ENCODE results near the gene ACBD4. TPM values are rescaled to one million over a fixed set of nuclear protein-coding genes. Genes with fewer than 3 reads are reported as not detected.

Gene ACBD4
- total and polyA plus RNA-seq, 10 donors = 14.1 to 32.8 (median 21.6) TPM

GRCh38 chr17:45146592-45146889 is 11.1 kb downstream of the ACBD4 start:
- H3K27me3 ChIP-seq (replicated peaks in 1 of 7) = no peaks in the 10 kb centered on the region
- peak overlapping the region in 7 of 8 donors; percentile 50 to 88 (median 71) for H3K4me3 ChIP-seq
- H3K4me1 ChIP-seq = peaks cover 28 to 77% (median 57%) of the 10 kb centered on the region in 6 donors
- intact Hi-C loops (cut with DNase I; ENCODE audit: low total_unique reads) = no loop called here
- H3K36me3 ChIP-seq = no peaks in the 10 kb centered on the region
- H3K9me3 ChIP-seq = no peaks in the 10 kb centered on the region
- peak overlapping the region; percentile 95 to 100 (median 99) for H3K27ac ChIP-seq
- TF ChIP-seq, protein P1, sequence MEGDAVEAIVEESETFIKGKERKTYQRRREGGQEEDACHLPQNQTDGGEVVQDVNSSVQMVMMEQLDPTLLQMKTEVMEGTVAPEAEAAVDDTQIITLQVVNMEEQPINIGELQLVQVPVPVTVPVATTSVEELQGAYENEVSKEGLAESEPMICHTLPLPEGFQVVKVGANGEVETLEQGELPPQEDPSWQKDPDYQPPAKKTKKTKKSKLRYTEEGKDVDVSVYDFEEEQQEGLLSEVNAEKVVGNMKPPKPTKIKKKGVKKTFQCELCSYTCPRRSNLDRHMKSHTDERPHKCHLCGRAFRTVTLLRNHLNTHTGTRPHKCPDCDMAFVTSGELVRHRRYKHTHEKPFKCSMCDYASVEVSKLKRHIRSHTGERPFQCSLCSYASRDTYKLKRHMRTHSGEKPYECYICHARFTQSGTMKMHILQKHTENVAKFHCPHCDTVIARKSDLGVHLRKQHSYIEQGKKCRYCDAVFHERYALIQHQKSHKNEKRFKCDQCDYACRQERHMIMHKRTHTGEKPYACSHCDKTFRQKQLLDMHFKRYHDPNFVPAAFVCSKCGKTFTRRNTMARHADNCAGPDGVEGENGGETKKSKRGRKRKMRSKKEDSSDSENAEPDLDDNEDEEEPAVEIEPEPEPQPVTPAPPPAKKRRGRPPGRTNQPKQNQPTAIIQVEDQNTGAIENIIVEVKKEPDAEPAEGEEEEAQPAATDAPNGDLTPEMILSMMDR (IDR thresholded peaks at IDR 0.05 in 8 of 11, conservative IDR thresholded peaks at IDR 0.05 in 3 of 11) = no peak
- TF ChIP-seq POLR2AphosphoS5 (IDR thresholded peaks at IDR 0.05) = no peak
- no peak for TF ChIP-seq POLR2A (IDR thresholded peaks at IDR 0.05)
- 87 to 91% (median 89%) methylated on average over 4 of the region's 4 CpGs for WGBS, 5 donors
- no peak for DNase-seq

- no peaks in the 10 kb centered on the region for H3K36me3 ChIP-seq
- peak; percentile 90 for DNase-seq
- peak overlapping the region; percentile 50 to 88 (median 68) for H3K4me3 ChIP-seq
- H3K4me1 ChIP-seq = peaks cover 33 to 82% (median 62%) of the 10 kb centered on the region in 6 donors
- TF ChIP-seq, protein P1 (IDR thresholded peaks at IDR 0.05 in 8 of 11, conservative IDR thresholded peaks at IDR 0.05 in 3 of 11) = no peak
- TF ChIP-seq POLR2A (IDR thresholded peaks at IDR 0.05) (no peak), POLR2AphosphoS5 (IDR thresholded peaks at IDR 0.05) (no peak)
- peak overlapping the region; percentile 95 to 100 (median 99) for H3K27ac ChIP-seq
- no peaks in the 10 kb centered on the region for H3K9me3 ChIP-seq
- intact Hi-C loops (cut with DNase I; ENCODE audit: low total_unique reads) = no loop called here
- 11 to 14% (median 13%) methylated on average over 27 to 29 of the region's 29 CpGs for WGBS, 5 donors
- H3K27me3 ChIP-seq (replicated peaks in 1 of 7) = no peaks in the 10 kb centered on the region
These were observed 11.5 kb downstream of the ACBD4 start for GRCh38 chr17:45146890-45147580.

GRCh38 chr17:45147581-45148182 is 12.2 kb downstream of the ACBD4 start:
- TF ChIP-seq POLR2A (IDR thresholded peaks at IDR 0.05) (peak in 2 of 3 donors; percentile 32 to 67), POLR2AphosphoS5 (IDR thresholded peaks at IDR 0.05) (peak; percentile 2 to 89 (median 71))
- TF ChIP-seq, protein P1 (IDR thresholded peaks at IDR 0.05 in 8 of 11, conservative IDR thresholded peaks at IDR 0.05 in 3 of 11) = peak in 2 of 11 experiments; percentile 0 to 12
- H3K27ac ChIP-seq = peak overlapping the region; percentile 95 to 100 (median 99)
- no peaks in the 10 kb centered on the region for H3K9me3 ChIP-seq
- intact Hi-C loops (cut with DNase I; ENCODE audit: low total_unique reads) = no loop called here
- WGBS, 5 donors = 0 to 1% (median 0%) methylated on average over 32 to 38 of the region's 38 CpGs
- H3K36me3 ChIP-seq = peaks cover 0 to 6% (median 0%) of the 10 kb centered on the region in 6 donors
- H3K4me3 ChIP-seq = peak overlapping the region; percentile 50 to 88 (median 68)
- peaks cover 39 to 89% (median 66%) of the 10 kb centered on the region in 6 donors for H3K4me1 ChIP-seq
- H3K27me3 ChIP-seq (replicated peaks in 1 of 7) = no peaks in the 10 kb centered on the region
- DNase-seq = peak; percentile 95

Measured in spleen (tissue), 11 donors.